Endothelial cell (in vitro differentiated cells): ENCODE results near the gene DYDC1. TPM values are rescaled to one million over a fixed set of nuclear protein-coding genes. Genes with fewer than 3 reads are reported as not detected.
"Not testable (repeated sequence)": the region's sequence is repeated elsewhere in the genome, so short reads cannot be mapped to it uniquely, and the experiment has no call there.

ENCODE experiments used
- DNase-seq: peaks from one replicate; pipeline ENCODE4 v3.0.0; 2021; ENCODE audit warnings: low spot score
- H3K27ac Mint-ChIP-seq: one replicate; pipeline ENCODE4 v1.8.0; 2021; ENCODE audit warnings: mixed read lengths, inconsistent platforms; ENCODE audit not compliant: unreplicated experiment
- H3K27me3 Mint-ChIP-seq: one replicate; pipeline ENCODE4 v1.8.0; 2021; ENCODE audit warnings: mild to moderate bottlenecking, moderate library complexity, mixed read lengths, inconsistent platforms; ENCODE audit not compliant: unreplicated experiment
- H3K36me3 Mint-ChIP-seq: one replicate; pipeline ENCODE4 v1.8.0; 2021; ENCODE audit warnings: mild to moderate bottlenecking, low read depth, mixed read lengths, inconsistent platforms; ENCODE audit not compliant: unreplicated experiment
- H3K4me1 Mint-ChIP-seq: one replicate; pipeline ENCODE4 v1.8.0; 2021; ENCODE audit warnings: mild to moderate bottlenecking, mixed read lengths, inconsistent platforms; ENCODE audit not compliant: unreplicated experiment
- H3K4me3 Mint-ChIP-seq: one replicate; pipeline ENCODE4 v1.8.0; 2021; ENCODE audit warnings: mild to moderate bottlenecking, mixed read lengths, inconsistent platforms; ENCODE audit not compliant: unreplicated experiment
- H3K9me3 Mint-ChIP-seq: one replicate; pipeline ENCODE4 v1.8.0; 2021; ENCODE audit warnings: mixed read lengths, inconsistent platforms; ENCODE audit not compliant: unreplicated experiment
- total RNA-seq: library from RNA; stranded (reverse); fragmentation: NEBNext Ultra II Directional; extraction: Animal tissue kit (Norgen Biotek cat#: 25700); gene quantifications from one replicate; pipeline ENCODE4 v1.2.1, GENCODE V29; 2021; ENCODE audit not compliant: unreplicated experiment
- TF ChIP-seq, protein P1 (sequence below): fragments of 200-600 bp; sonication (generic); IDR thresholded peaks from one replicate; pipeline ENCODE4 v1.5.0; 2021; ENCODE audit warnings: antibody characterized with exemption; ENCODE audit not compliant: unreplicated experiment

Gene DYDC1
- total RNA-seq, 1 donor from 2014 or later = not detected

DNA sequence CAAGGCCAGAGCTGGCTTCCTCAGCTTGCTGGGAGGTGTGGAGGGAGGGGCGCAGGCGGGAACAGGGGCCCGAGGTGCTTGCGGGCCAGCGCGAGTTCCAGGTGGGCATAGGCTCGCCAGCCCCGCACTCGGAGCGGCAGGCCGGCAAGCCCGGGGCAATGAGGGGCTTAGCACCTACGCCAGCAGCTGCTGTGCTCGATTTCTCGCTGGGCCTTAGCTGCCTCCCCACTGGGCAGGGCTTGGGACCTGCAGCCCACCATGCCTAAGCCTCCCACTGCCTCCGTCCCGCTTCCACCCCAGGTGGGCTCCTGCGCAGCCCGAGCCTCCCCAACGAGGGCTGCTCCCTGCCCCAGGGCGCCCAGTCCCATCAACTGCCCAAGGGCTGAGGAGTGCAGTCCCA lies 41.2 kb downstream of the DYDC1 start:
- H3K27ac Mint-ChIP-seq = no peak overlapping the region
- H3K27me3 Mint-ChIP-seq = peaks cover 4% of the 10 kb centered on the region
- no peaks in the 10 kb centered on the region for H3K36me3 Mint-ChIP-seq
- H3K9me3 Mint-ChIP-seq = no peaks in the 10 kb centered on the region
- TF ChIP-seq, protein P1, sequence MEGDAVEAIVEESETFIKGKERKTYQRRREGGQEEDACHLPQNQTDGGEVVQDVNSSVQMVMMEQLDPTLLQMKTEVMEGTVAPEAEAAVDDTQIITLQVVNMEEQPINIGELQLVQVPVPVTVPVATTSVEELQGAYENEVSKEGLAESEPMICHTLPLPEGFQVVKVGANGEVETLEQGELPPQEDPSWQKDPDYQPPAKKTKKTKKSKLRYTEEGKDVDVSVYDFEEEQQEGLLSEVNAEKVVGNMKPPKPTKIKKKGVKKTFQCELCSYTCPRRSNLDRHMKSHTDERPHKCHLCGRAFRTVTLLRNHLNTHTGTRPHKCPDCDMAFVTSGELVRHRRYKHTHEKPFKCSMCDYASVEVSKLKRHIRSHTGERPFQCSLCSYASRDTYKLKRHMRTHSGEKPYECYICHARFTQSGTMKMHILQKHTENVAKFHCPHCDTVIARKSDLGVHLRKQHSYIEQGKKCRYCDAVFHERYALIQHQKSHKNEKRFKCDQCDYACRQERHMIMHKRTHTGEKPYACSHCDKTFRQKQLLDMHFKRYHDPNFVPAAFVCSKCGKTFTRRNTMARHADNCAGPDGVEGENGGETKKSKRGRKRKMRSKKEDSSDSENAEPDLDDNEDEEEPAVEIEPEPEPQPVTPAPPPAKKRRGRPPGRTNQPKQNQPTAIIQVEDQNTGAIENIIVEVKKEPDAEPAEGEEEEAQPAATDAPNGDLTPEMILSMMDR = no peak
- no peak overlapping the region for H3K4me3 Mint-ChIP-seq
- no peak for DNase-seq
- peaks cover 3% of the 10 kb centered on the region for H3K4me1 Mint-ChIP-seq

DNA sequence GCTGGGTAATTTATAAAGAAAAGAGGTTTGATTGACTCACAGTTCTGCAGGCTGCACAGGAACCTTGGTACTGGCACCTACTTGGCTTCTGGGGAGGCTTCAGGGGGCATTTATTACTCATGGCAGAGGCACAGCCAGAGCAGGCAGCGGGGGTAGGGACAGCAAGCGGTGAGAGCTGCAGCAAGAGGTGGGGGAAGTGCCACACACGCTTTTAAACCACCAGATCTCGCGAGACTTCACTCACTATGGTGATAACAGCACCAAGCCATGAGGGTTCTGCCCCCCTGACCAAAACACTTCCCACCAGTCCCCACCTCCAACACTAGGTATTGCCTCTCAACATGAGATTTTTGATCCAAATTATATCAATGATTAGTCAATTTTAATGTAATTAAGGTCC lies 43.0 kb downstream of the DYDC1 start:
- Mint-ChIP-seq H3K36me3 (no peaks in the 10 kb centered on the region), H3K4me1 (peaks cover 3% of the 10 kb centered on the region), H3K27ac (no peak overlapping the region), H3K9me3 (no peaks in the 10 kb centered on the region), H3K4me3 (no peak overlapping the region), H3K27me3 (peaks cover 4% of the 10 kb centered on the region)
- TF ChIP-seq, protein P1 = no peak
- no peak for DNase-seq

DNA sequence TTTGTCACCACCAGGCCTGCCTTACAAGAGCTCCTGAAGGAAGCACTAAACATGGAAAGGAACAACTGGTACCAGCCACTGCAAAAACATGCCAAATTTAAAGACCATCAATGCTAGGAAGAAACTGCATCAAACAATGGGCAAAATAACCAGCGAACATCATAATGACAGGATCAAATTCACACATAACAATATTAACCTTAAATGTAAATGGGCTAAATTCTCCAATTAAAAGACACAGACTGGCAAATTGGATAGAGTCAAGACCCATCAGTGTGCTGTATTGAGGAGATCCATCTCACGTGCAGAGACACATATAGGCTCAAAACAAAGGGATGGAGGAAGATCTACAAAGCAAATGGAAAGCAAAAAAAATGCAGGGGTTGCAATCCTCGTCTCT lies 50.6 kb downstream of the DYDC1 start:
- not testable (repeated sequence) for DNase-seq, H3K36me3 Mint-ChIP-seq

DNA sequence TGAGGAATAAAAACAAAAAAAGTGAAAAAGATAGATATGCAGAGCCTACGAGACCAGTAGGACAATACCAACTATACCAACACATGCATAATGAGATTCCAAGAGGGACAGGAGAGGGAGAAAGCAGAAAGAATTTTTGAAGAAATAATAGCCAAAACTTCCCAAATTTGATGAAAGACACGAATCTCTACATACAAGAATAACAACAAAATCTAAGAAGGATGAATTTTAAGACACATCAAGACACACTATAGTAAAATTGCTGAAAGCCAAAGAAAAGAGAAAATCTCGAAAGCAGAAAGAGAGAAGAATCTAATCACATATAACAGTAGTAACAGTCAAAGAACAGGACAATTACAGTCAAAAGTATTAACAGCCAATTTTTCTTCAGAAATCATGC lies 59.6 kb downstream of the DYDC1 start:
- Mint-ChIP-seq H3K4me1 (no peaks in the 10 kb centered on the region), H3K9me3 (no peaks in the 10 kb centered on the region), H3K4me3 (no peak overlapping the region), H3K27me3 (no peaks in the 10 kb centered on the region), H3K36me3 (no peaks in the 10 kb centered on the region), H3K27ac (no peak overlapping the region)
- TF ChIP-seq, protein P1 = no peak
- no peak for DNase-seq

More for the DNA sequence above, 50.6 kb downstream of the DYDC1 start:
- H3K27me3 Mint-ChIP-seq, H3K4me1 Mint-ChIP-seq, H3K27ac Mint-ChIP-seq, H3K9me3 Mint-ChIP-seq, H3K4me3 Mint-ChIP-seq: not testable (repeated sequence)

DNA sequence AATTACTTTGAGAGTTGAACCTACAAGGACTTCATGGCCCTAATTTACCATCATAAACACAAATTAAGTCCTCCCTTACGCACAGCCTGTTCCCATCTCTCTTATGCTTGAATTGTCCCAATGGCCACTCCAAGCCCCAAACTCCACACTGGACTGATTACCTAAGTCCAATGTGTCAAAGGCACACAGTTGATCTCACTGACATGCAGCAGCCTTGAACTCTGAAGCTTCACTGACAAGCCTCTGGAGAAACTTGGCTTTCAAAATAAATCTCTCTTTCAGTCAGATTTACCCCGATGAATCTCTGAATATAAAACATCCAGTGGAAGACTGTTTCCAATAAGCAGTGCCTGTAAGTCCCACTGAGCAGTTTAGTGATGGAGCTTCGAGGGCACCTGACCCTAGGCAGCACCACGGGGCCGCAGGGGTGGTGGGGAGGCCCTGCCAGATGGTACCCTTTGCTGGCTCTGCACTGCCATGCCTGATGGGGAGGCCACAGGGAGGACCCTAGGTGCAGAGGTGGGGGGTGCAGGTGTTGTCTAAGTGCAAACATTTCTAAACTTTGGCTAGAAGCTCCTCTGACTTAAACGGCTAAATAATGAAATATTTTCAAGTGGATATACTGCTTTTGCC lies 63.8 kb downstream of the DYDC1 start:
- H3K27ac Mint-ChIP-seq = no peak overlapping the region
- H3K4me3 Mint-ChIP-seq = no peak overlapping the region
- no peaks in the 10 kb centered on the region for H3K4me1 Mint-ChIP-seq
- no peaks in the 10 kb centered on the region for H3K27me3 Mint-ChIP-seq
- no peaks in the 10 kb centered on the region for H3K9me3 Mint-ChIP-seq
- DNase-seq = no peak
- TF ChIP-seq, protein P1 = no peak
- no peaks in the 10 kb centered on the region for H3K36me3 Mint-ChIP-seq
